LNCaP clone FGC (cell line): Measurements from ENCODE around the gene PKD1L1.

Source experiments
- DNase-seq: peaks from one replicate; pipeline ENCODE4 v3.0.0-alpha.2; 2011; ENCODE audit warnings: low read depth
- H3K4me3 ChIP-seq: 2 replicates; pipeline ENCODE4 v1.5.1; 2011; ENCODE audit warnings: mild to moderate bottlenecking, low read depth, low read length, control low read depth
- TF ChIP-seq, protein P1 (sequence below): IDR thresholded peaks from 2 replicates; pipeline ENCODE4 v1.5.1; 2012; ENCODE audit warnings: mild to moderate bottlenecking; ENCODE audit not compliant: control insufficient read depth, insufficient read depth; ENCODE audit errors: extremely low read depth

The PKD1L1 gene

DNA sequence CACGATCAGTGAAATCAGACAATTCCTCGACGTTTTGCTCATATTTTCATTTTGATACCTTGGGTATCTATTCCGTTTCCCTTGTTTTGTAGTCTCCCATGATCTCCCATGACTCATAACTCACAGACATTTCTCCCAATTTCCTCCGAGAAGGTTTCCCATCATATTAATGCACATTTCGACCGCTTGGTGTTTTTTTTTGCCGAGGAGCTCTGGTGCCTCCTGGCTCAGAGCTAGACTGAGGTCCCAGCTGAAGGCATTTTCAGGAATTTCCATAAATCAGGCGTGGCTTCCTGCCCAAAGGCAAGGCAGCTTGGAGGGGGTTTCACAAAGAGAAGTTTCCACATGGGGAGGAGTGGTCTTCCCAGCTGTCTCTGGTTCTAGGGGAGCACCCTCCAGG lies 218.1 kb downstream of the PKD1L1 start:
- no peak overlapping the region for H3K4me3 ChIP-seq
- DNase-seq, result no peak
- TF ChIP-seq, protein P1, sequence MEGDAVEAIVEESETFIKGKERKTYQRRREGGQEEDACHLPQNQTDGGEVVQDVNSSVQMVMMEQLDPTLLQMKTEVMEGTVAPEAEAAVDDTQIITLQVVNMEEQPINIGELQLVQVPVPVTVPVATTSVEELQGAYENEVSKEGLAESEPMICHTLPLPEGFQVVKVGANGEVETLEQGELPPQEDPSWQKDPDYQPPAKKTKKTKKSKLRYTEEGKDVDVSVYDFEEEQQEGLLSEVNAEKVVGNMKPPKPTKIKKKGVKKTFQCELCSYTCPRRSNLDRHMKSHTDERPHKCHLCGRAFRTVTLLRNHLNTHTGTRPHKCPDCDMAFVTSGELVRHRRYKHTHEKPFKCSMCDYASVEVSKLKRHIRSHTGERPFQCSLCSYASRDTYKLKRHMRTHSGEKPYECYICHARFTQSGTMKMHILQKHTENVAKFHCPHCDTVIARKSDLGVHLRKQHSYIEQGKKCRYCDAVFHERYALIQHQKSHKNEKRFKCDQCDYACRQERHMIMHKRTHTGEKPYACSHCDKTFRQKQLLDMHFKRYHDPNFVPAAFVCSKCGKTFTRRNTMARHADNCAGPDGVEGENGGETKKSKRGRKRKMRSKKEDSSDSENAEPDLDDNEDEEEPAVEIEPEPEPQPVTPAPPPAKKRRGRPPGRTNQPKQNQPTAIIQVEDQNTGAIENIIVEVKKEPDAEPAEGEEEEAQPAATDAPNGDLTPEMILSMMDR, result no peak

DNA sequence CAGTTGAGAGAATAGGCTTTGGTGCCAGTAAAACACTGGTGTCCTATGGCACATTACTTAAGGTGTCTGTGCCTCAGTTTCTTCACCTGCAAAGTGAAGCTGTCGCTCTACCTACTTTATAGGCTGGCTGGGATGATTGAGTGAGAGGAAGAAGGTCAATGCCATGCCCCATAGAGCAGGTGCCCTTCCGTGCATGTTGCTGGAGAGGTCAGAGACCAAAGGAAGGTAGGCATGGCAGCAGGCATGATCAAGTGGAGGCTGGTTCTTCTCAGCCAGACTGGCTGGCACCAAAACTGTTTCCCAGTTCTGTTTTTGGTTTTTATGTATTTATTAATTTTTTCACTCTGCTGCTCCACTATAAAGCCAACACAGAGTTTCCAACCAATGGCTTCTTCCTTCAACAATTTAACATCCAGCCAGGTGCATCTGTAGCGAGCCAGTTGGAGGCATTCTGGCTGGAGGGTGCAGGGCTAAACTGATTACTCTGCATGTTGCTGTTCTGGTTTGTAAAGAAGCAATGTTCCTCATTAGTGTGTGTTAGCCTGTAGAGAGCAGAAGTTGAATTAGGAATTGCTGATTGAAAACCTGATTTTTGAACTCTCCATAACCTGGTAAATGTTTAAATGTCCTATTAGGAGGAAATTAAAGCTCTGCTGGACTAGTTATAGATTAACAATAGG lies 222.1 kb downstream of the PKD1L1 start:
- no peak overlapping the region for H3K4me3 ChIP-seq
- TF ChIP-seq, protein P1, result no peak
- DNase-seq, result no peak

DNA sequence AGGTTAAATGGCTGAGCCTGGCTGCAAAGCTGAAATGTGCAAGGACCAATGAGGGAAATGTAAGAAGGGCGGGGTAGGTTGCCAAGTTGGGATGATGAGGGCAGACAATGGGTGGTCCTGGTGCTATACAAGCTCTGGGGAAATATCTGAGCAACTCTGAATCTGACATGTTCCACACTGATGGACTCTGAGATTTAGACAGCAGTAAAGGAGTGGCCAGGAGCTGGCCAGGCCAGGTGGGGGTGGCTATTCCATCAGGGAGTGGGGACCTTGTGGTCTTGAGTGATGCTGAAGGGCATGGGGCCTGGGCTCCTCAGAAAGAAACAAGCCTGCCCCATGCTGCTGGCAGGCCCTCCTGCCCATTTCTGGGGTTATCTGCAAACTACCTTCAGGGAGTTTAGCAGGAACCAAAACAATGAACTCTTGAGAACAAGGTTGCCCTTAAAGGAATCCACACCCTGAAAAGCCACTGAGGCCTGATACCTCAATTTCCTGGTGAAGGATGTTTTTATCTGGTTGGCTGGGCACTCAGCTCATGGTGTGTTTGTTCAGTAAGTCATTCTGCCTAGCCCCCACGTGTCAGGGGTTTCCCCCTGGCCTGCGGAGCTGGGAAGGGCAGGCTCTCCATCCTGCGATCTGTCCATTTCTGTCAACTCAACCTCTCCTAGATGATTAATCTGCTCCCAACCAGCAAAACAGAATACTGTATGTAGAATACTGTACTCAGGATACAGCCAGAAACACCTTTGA lies 223.1 kb downstream of the PKD1L1 start:
- TF ChIP-seq, protein P1, result no peak
- no peak overlapping the region for H3K4me3 ChIP-seq
- DNase-seq, result no peak
